HG03159 (cell line): ENCODE measurements around the gene SLC22A9.
"Not testable (repeated sequence)": the region's sequence is repeated elsewhere in the genome, so short reads cannot be mapped to it uniquely, and the experiment has no call there.

Source experiments
- ATAC-seq: cut with Tn5 transposase; IDR thresholded peaks from one replicate; pipeline ENCODE4 v1.9.1; 2021; ENCODE audit warnings: mild to moderate bottlenecking, moderate library complexity; ENCODE audit not compliant: unreplicated experiment

SLC22A9 gene

GRCh38 chr11:63369165-63369970 lies at the start of gene SLC22A9:
SLC22A9 (plus strand) TSS chr11:63369785; CDS start chr11:63370057, 272 bp downstream.
- ATAC-seq = no peak

- ATAC-seq = no peak
These were observed 47.9 kb upstream of the SLC22A9 start for GRCh38 chr11:63321723-63322122.

- ATAC-seq = not testable (repeated sequence)
These were observed 34.5 kb upstream of the SLC22A9 start for GRCh38 chr11:63335089-63335488.

GRCh38 chr11:63337070-63337469 lies 32.5 kb upstream of the SLC22A9 start:
- no peak for ATAC-seq

- no peak for ATAC-seq
These were observed 26.5 kb upstream of the SLC22A9 start for GRCh38 chr11:63343130-63343529.

GRCh38 chr11:63352144-63352543 lies 17.4 kb upstream of the SLC22A9 start:
- no peak for ATAC-seq

- ATAC-seq = no peak
These were observed 7.3 kb upstream of the SLC22A9 start for GRCh38 chr11:63362196-63362793.

GRCh38 chr11:63369971-63370588 lies 495 bp downstream of the SLC22A9 start:
- ATAC-seq = no peak

- ATAC-seq = no peak
These were observed 1.8 kb downstream of the SLC22A9 start for GRCh38 chr11:63371396-63371795.

GRCh38 chr11:63375434-63375833 lies 5.8 kb downstream of the SLC22A9 start:
- no peak for ATAC-seq

- no peak for ATAC-seq
These were observed 10.5 kb downstream of the SLC22A9 start for GRCh38 chr11:63380130-63380529.

GRCh38 chr11:63395697-63396096 lies 26.1 kb downstream of the SLC22A9 start:
- no peak for ATAC-seq

GRCh38 chr11:63404161-63404935 lies 34.8 kb downstream of the SLC22A9 start:
- ATAC-seq = no peak

GRCh38 chr11:63405114-63405513 lies 35.5 kb downstream of the SLC22A9 start:
- ATAC-seq = no peak

- ATAC-seq = no peak
These were observed 36.9 kb downstream of the SLC22A9 start for GRCh38 chr11:63406458-63406857.

GRCh38 chr11:63417174-63417852 lies 47.7 kb downstream of the SLC22A9 start:
- no peak for ATAC-seq

- ATAC-seq = no peak
These were observed 58.5 kb downstream of the SLC22A9 start for GRCh38 chr11:63427971-63428508.

GRCh38 chr11:63430731-63431130 lies 61.1 kb downstream of the SLC22A9 start:
- not testable (repeated sequence) for ATAC-seq

GRCh38 chr11:63435351-63435750 lies 65.8 kb downstream of the SLC22A9 start:
- not testable (repeated sequence) for ATAC-seq

- ATAC-seq = not testable (repeated sequence)
These were observed 66.2 kb downstream of the SLC22A9 start for GRCh38 chr11:63435831-63436230.
